Activated CD4-positive, alpha-beta T cell treated with anti-CD3 and anti-CD28 coated beads, Interleukin-2, Interleukin-6, amounts not matched to agents 100 ng/mL and 50 ng/mL, durations not matched to agents 16 hours and 8 hours (primary cell): ENCODE measurements around the gene SFXN5.
"Not testable (repeated sequence)": the region's sequence is repeated elsewhere in the genome, so short reads cannot be mapped to it uniquely, and the experiment has no call there.

Source experiments
- DNase-seq: peaks from one replicate; pipeline ENCODE4 v3.0.0-alpha.2; 2020

SFXN5 gene

GRCh38 chr2:73100956-73101355 lies 29.4 kb upstream of the SFXN5 start:
- no peak for DNase-seq

GRCh38 chr2:73099486-73099885 lies 28.0 kb upstream of the SFXN5 start:
- DNase-seq, result no peak

GRCh38 chr2:73095910-73096309 lies 24.4 kb upstream of the SFXN5 start:
- DNase-seq, result no peak

GRCh38 chr2:73093601-73094218 lies 22.2 kb upstream of the SFXN5 start:
- not testable (repeated sequence) for DNase-seq

GRCh38 chr2:73092146-73092783 lies 20.8 kb upstream of the SFXN5 start:
- no peak for DNase-seq

- no peak for DNase-seq
Measured at GRCh38 chr2:73091696-73092095, 20.2 kb upstream of the SFXN5 start.

- DNase-seq, result no peak
Measured at GRCh38 chr2:73091164-73091563, 19.7 kb upstream of the SFXN5 start.

GRCh38 chr2:73089270-73090030 lies 17.9 kb upstream of the SFXN5 start:
- DNase-seq, result no peak

GRCh38 chr2:73088703-73089102 lies 17.2 kb upstream of the SFXN5 start:
- DNase-seq, result no peak

- no peak for DNase-seq
Measured at GRCh38 chr2:73088211-73088610, 16.7 kb upstream of the SFXN5 start.

GRCh38 chr2:73087311-73087710 lies 15.8 kb upstream of the SFXN5 start:
- no peak for DNase-seq

GRCh38 chr2:73085691-73086090 lies 14.2 kb upstream of the SFXN5 start:
- peak; percentile 87 for DNase-seq

GRCh38 chr2:73084971-73085370 lies 13.5 kb upstream of the SFXN5 start:
- DNase-seq, result no peak

- DNase-seq, result no peak
Measured at GRCh38 chr2:73083886-73084800, 12.6 kb upstream of the SFXN5 start.

GRCh38 chr2:73082523-73083410 lies 11.3 kb upstream of the SFXN5 start:
- DNase-seq, result no peak

- no peak for DNase-seq
Measured at GRCh38 chr2:73081181-73081671, 9.7 kb upstream of the SFXN5 start.

- DNase-seq, result no peak
Measured at GRCh38 chr2:73080321-73081131, 9.0 kb upstream of the SFXN5 start.

- no peak for DNase-seq
Measured at GRCh38 chr2:73079636-73080035, 8.1 kb upstream of the SFXN5 start.

GRCh38 chr2:73078457-73079411 lies 7.2 kb upstream of the SFXN5 start:
- no peak for DNase-seq

- DNase-seq, result no peak
Measured at GRCh38 chr2:73077424-73077795, 5.9 kb upstream of the SFXN5 start.
